AG08395 (cell line): ENCODE measurements around the gene PITPNC1.
"Not testable (repeated sequence)": the region's sequence is repeated elsewhere in the genome, so short reads cannot be mapped to it uniquely, and the experiment has no call there.

Experiments
- DNase-seq: peaks from one replicate; pipeline ENCODE4 v3.0.0; 2012; ENCODE audit warnings: mixed read lengths, low spot score

PITPNC1 gene

GRCh38 chr17:67649891-67650290 is 272.8 kb downstream of the PITPNC1 start:
- DNase-seq, result no peak

GRCh38 chr17:67651218-67651579 is 274.1 kb downstream of the PITPNC1 start:
- DNase-seq, result not testable (repeated sequence)

- DNase-seq, result no peak
These were observed 275.4 kb downstream of the PITPNC1 start for GRCh38 chr17:67652433-67652832.

GRCh38 chr17:67655478-67656148 is 278.5 kb downstream of the PITPNC1 start:
- no peak for DNase-seq

- DNase-seq, result no peak
These were observed 279.6 kb downstream of the PITPNC1 start for GRCh38 chr17:67656494-67657203.

GRCh38 chr17:67657596-67657995 is 280.5 kb downstream of the PITPNC1 start:
- no peak for DNase-seq

GRCh38 chr17:67658265-67658664 is 281.2 kb downstream of the PITPNC1 start:
- no peak for DNase-seq

- DNase-seq, result no peak
These were observed 281.9 kb downstream of the PITPNC1 start for GRCh38 chr17:67659028-67659427.

- no peak for DNase-seq
These were observed 285.6 kb downstream of the PITPNC1 start for GRCh38 chr17:67662712-67663111.

- DNase-seq, result no peak
These were observed 286.4 kb downstream of the PITPNC1 start for GRCh38 chr17:67663457-67663856.

GRCh38 chr17:67666028-67666427 is 288.9 kb downstream of the PITPNC1 start:
- no peak for DNase-seq

GRCh38 chr17:67666710-67667109 is 289.6 kb downstream of the PITPNC1 start:
- DNase-seq, result no peak

GRCh38 chr17:67671493-67671892 is 294.4 kb downstream of the PITPNC1 start:
- DNase-seq, result no peak

- no peak for DNase-seq
These were observed 295.7 kb downstream of the PITPNC1 start for GRCh38 chr17:67672592-67673335.

GRCh38 chr17:67675481-67675880 is 298.4 kb downstream of the PITPNC1 start:
- no peak for DNase-seq

GRCh38 chr17:67676305-67676704 is 299.2 kb downstream of the PITPNC1 start:
- DNase-seq, result no peak

GRCh38 chr17:67678414-67678813 is 301.3 kb downstream of the PITPNC1 start:
- DNase-seq, result no peak

- DNase-seq, result no peak
These were observed 302.1 kb downstream of the PITPNC1 start for GRCh38 chr17:67679225-67679624.

GRCh38 chr17:67679721-67680120 is 302.6 kb downstream of the PITPNC1 start:
- DNase-seq, result no peak

GRCh38 chr17:67680445-67681224 is 303.6 kb downstream of the PITPNC1 start:
- no peak for DNase-seq

- DNase-seq, result no peak
These were observed 305.1 kb downstream of the PITPNC1 start for GRCh38 chr17:67682196-67682595.

GRCh38 chr17:67685351-67685750 is 308.3 kb downstream of the PITPNC1 start:
- DNase-seq, result no peak
